ENCODE results near the gene CDK18. TPM values are rescaled to one million over a fixed set of nuclear protein-coding genes. Genes with fewer than 3 reads are reported as not detected.
A peak's percentile ranks its signal among the peaks of the same experiment; 100 is the strongest.

CDK18 gene
- total and polyA plus RNA-seq, 2 of the 8 experiments (the other 6 are each of a cell fraction or from before 2014, with no cell fraction given), result 31.2 to 44.0 TPM

DNA sequence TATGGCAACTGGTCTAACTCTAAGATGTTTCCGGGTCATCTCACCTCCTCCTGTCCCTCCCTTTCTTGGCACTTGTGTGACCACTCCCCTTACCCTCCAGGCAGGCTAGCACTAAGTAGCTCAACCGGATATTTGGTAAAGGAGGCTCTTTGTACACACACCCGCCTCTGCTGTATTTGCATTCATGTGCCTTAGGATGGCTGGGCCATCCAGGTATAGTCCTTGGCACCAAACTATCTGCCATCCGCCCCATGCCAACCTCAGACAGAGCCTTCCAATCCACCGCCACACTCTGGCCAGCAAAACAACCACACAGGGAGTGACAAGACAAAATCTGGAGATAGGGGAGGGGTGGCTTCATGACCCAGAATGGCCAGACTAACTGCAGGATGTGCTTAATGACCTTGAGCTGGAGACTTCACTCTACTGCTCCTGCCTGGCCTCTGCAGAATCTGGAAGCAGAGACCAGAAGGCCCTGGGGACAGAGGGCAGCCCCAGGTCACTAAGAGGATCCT is 59.5 kb downstream of the CDK18 start:
- H2BK120ac ChIP-seq (replicated peaks; ENCODE audit: low read depth, low read length), result no peak overlapping the region
- H3K27me3 ChIP-seq (replicated peaks in 1 of 4; ENCODE audit: control insufficient read depth in 3 of 4, extremely low read depth in 1 of 4, insufficient read depth in 3 of 4, low read length in 3 of 4), result peaks cover 9 to 20% (median 19%) of the 10 kb centered on the region in 4 experiments
- no peak overlapping the region for H2BK15ac ChIP-seq (ENCODE audit: low read length)
- H3K79me1 ChIP-seq (ENCODE audit: low read depth, low read length), result no peaks in the 10 kb centered on the region
- H3K9ac ChIP-seq (replicated peaks in 1 of 4; ENCODE audit: extremely low read depth in 1 of 4, low read depth in 3 of 4, low read length in 3 of 4), result no peak overlapping the region
- no peaks in the 10 kb centered on the region for H3K79me2 ChIP-seq (ENCODE audit: control insufficient read depth in 1 of 2, insufficient read depth in 2 of 2, low read length in 2 of 2)
- H4K91ac ChIP-seq (replicated peaks; ENCODE audit: insufficient read length, low read length), result no peak overlapping the region
- no peak overlapping the region for H3K18ac ChIP-seq (ENCODE audit: extremely low read depth, low read length)
- ChIA-PET POLR2A (ENCODE audit: partially characterized antibody) (interaction anchor here (1.3 kb wide), 1 partner anchor 16 kb away, joined by 3 read pairs; no protein-coding TSS in a partner anchor), CTCF (ENCODE audit: partially characterized antibody) (interaction anchor here (1.1 to 1.3 kb wide), 2 partner anchors 29 to 75 kb away, joined by 3 to 4 read pairs; no protein-coding TSS in a partner anchor)
- H3K23me2 ChIP-seq (ENCODE audit: low read depth, low read length), result peaks cover under 1% of the 10 kb centered on the region; the same call in 1 of the 2 replicates
- H3K23ac ChIP-seq (ENCODE audit: insufficient read length), result no peak overlapping the region
- H4K20me1 ChIP-seq (replicated peaks in 1 of 2; ENCODE audit: control insufficient read depth in 1 of 2, insufficient read depth in 2 of 2, low read length in 2 of 2), result no peaks in the 10 kb centered on the region
- peaks cover 0 to 4% of the 10 kb centered on the region in 2 experiments; a peak in 1 of 4 replicates for H3K9me3 ChIP-seq (ENCODE audit: insufficient read depth in 2 of 2, low read depth in 1 of 2, low read length in 1 of 2)
- H4K5ac ChIP-seq (ENCODE audit: insufficient read length, low read depth, low read length), result no peak overlapping the region
- no peak overlapping the region for H4K8ac ChIP-seq (ENCODE audit: extremely low read depth, insufficient read depth, low read length)
- no peak overlapping the region for H2AK5ac ChIP-seq (ENCODE audit: low read depth, low read length)
- no peaks in the 10 kb centered on the region for H3K36me3 ChIP-seq (ENCODE audit: control insufficient read depth in 2 of 4, insufficient read depth in 4 of 4, low read length in 3 of 4)
- H2AFZ ChIP-seq (ENCODE audit: low read length), result no peak overlapping the region
- H3K4ac ChIP-seq (replicated peaks; ENCODE audit: insufficient read length, low read depth, low read length), result no peak overlapping the region
- H2BK12ac ChIP-seq (ENCODE audit: low read depth, low read length), result no peak overlapping the region
- H3K27ac ChIP-seq (ENCODE audit: low read depth, low read length), result no peak overlapping the region
- no peak overlapping the region for H3K4me3 ChIP-seq (ENCODE audit: extremely low read depth in 1 of 4, insufficient read depth in 2 of 4, low read depth in 3 of 4, low read length in 4 of 4)
- no peak overlapping the region for H2BK20ac ChIP-seq (ENCODE audit: low read length)
- no peak overlapping the region for H2BK5ac ChIP-seq (ENCODE audit: low read depth, low read length)
- FAIRE-seq (no peak), DNase-seq (ENCODE audit: low read depth in 1 of 2, low spot score in 2 of 2) (peak in 1 of 2 experiments; percentile 37)
- no peak overlapping the region for H3K56ac ChIP-seq (replicated peaks; ENCODE audit: insufficient read length, low read depth, low read length)
- H3K14ac ChIP-seq (ENCODE audit: insufficient read length), result no peak overlapping the region
- H3K4me2 ChIP-seq (ENCODE audit: insufficient read depth in 1 of 2, low read depth in 2 of 2, low read length in 2 of 2), result no peak overlapping the region
- WGBS, 2 experiments (ENCODE audit: extremely low coverage in 1 of 2, insufficient coverage in 1 of 2, insufficient read length in 1 of 2, insufficient replicate concordance in 2 of 2, low coverage in 1 of 2, low lambda C conversion rate in 2 of 2, missing lambda C conversion rate in 1 of 2), result 86% methylated on average over 5 of the region's 5 CpGs; no CpG with 5 or more reads in 1 of the 2 experiments
- H3K4me1 ChIP-seq (replicated peaks in 1 of 4; ENCODE audit: control insufficient read depth in 3 of 4, insufficient read depth in 4 of 4, low read length in 3 of 4), result peaks cover 0 to 6% (median under 1%) of the 10 kb centered on the region in 4 experiments; a peak in 3 of 7 replicates
- no peak for TF ChIP-seq SIRT6 (IDR thresholded peaks at IDR 0.05; ENCODE audit: low read length)
- no peak for TF ChIP-seq USF2 (IDR thresholded peaks at IDR 0.05; ENCODE audit: low read length)
- no peak for TF ChIP-seq KDM5A (IDR thresholded peaks at IDR 0.05; ENCODE audit: low read length)
- TF ChIP-seq EZH2 (IDR thresholded peaks at IDR 0.05; ENCODE audit: low read depth, low read length, severe bottlenecking), result no peak
- no peak for TF ChIP-seq POU5F1 (IDR thresholded peaks at IDR 0.05; ENCODE audit: low read depth, low read length)
- no peak for TF ChIP-seq POLR2AphosphoS5 (IDR thresholded peaks at IDR 0.05; ENCODE audit: low read depth, low read length)
- no peak for TF ChIP-seq ATF2 (IDR thresholded peaks at IDR 0.05; ENCODE audit: low read length)
- no peak for TF ChIP-seq JUN (IDR thresholded peaks at IDR 0.05; ENCODE audit: low read depth, low read length)
- no peak for TF ChIP-seq POLR2A (IDR thresholded peaks at IDR 0.05; ENCODE audit: control extremely low read depth in 1 of 2, low read depth in 2 of 2, low read length in 2 of 2)
- no peak for TF ChIP-seq FOSL1 (IDR thresholded peaks at IDR 0.05; ENCODE audit: insufficient read depth, low read depth, low read length)
- TF ChIP-seq HDAC2 (IDR thresholded peaks at IDR 0.05; ENCODE audit: borderline replicate concordance in 1 of 2, low read depth in 2 of 2, low read length in 2 of 2), result no peak
